Osteocyte (in vitro differentiated cells): ENCODE results near the gene FAM53B. TPM values are rescaled to one million over a fixed set of nuclear protein-coding genes. Genes with fewer than 3 reads are reported as not detected.
A peak's percentile ranks its signal among the peaks of the same experiment; 100 is the strongest.

Experiments used
- DNase-seq: peaks from one replicate; pipeline ENCODE4 v3.0.0; 2021; ENCODE audit warnings: mixed read lengths; ENCODE audit not compliant: unreplicated experiment; ENCODE audit errors: extremely low spot score
- H3K27ac Mint-ChIP-seq: one replicate; pipeline ENCODE4 v1.8.0; 2021; ENCODE audit warnings: mild to moderate bottlenecking, mixed read lengths; ENCODE audit not compliant: unreplicated experiment
- H3K27me3 Mint-ChIP-seq: one replicate; pipeline ENCODE4 v1.8.0; 2021; ENCODE audit warnings: mixed read lengths; ENCODE audit not compliant: unreplicated experiment
- H3K36me3 Mint-ChIP-seq: one replicate; pipeline ENCODE4 v1.8.0; 2021; ENCODE audit warnings: mixed read lengths; ENCODE audit not compliant: unreplicated experiment
- H3K4me1 Mint-ChIP-seq: one replicate; pipeline ENCODE4 v1.8.0; 2021; ENCODE audit warnings: mixed read lengths; ENCODE audit not compliant: unreplicated experiment
- H3K4me3 Mint-ChIP-seq: one replicate; pipeline ENCODE4 v1.8.0; 2021; ENCODE audit warnings: mild to moderate bottlenecking, moderate library complexity, mixed read lengths; ENCODE audit not compliant: unreplicated experiment
- H3K9me3 Mint-ChIP-seq: one replicate; pipeline ENCODE4 v1.8.0; 2021; ENCODE audit warnings: mixed read lengths; ENCODE audit not compliant: unreplicated experiment
- total RNA-seq: library from RNA; stranded (reverse); gene quantifications from 2 replicates; pipeline ENCODE4 v1.2.1, GENCODE V29; 2021
- TF ChIP-seq, protein P1 (sequence below): fragments of 200-600 bp; sonication (generic); IDR thresholded peaks from 2 replicates; pipeline ENCODE4 v1.5.0; 2021; ENCODE audit warnings: antibody characterized with exemption, mild to moderate bottlenecking, moderate library complexity

FAM53B gene
- total RNA-seq, 1 donor from 2014 or later = 14.7 TPM

DNA sequence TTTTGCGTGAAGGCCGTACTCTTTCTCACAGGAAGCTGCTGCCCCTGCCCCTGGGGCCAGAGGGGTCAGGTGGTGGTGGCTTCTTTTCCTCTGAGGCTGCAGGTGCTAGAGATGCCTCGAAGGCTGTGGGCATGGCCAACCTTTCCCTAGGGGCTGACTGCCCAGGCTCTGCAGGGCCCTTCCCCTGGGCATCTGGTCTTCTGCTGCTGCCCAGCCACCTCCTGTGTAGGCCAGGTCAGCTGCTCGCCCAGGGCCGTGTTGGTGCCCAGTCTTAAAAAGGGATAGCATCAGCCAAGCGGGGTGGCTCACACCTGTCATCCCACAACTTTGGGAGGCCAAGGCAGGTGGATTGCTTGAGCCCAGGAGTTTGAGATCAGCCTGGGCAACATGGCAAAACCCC, 114.3 kb downstream of the FAM53B start:
- DNase-seq = no peak
- peaks cover 2% of the 10 kb centered on the region for H3K36me3 Mint-ChIP-seq
- H3K4me1 Mint-ChIP-seq = peaks cover 24% of the 10 kb centered on the region
- H3K4me3 Mint-ChIP-seq = no peak overlapping the region
- TF ChIP-seq, protein P1, sequence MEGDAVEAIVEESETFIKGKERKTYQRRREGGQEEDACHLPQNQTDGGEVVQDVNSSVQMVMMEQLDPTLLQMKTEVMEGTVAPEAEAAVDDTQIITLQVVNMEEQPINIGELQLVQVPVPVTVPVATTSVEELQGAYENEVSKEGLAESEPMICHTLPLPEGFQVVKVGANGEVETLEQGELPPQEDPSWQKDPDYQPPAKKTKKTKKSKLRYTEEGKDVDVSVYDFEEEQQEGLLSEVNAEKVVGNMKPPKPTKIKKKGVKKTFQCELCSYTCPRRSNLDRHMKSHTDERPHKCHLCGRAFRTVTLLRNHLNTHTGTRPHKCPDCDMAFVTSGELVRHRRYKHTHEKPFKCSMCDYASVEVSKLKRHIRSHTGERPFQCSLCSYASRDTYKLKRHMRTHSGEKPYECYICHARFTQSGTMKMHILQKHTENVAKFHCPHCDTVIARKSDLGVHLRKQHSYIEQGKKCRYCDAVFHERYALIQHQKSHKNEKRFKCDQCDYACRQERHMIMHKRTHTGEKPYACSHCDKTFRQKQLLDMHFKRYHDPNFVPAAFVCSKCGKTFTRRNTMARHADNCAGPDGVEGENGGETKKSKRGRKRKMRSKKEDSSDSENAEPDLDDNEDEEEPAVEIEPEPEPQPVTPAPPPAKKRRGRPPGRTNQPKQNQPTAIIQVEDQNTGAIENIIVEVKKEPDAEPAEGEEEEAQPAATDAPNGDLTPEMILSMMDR = no peak
- no peaks in the 10 kb centered on the region for H3K27me3 Mint-ChIP-seq
- no peak overlapping the region for H3K27ac Mint-ChIP-seq
- no peaks in the 10 kb centered on the region for H3K9me3 Mint-ChIP-seq

DNA sequence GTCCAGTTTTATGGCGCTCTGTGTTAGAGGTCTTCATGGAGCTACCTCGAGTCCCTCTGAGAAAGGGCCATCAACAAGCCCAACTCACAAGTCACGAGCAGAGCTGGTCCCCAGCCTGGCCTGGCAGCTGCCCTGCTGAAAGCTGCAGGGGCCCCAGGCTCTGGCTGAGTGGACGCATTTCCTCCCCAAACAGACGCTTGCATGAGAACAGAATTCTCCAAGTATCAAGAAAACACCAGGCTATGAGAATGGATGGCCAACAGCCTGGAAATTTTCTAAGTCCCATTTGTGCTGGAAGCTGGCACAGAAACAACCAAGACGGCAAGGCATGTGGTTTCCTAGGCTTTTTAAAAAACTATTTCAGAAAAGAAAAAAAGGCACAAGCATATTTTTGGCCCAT, 114.8 kb downstream of the FAM53B start:
- H3K36me3 Mint-ChIP-seq = peaks cover 2% of the 10 kb centered on the region
- no peaks in the 10 kb centered on the region for H3K27me3 Mint-ChIP-seq
- H3K4me1 Mint-ChIP-seq = peaks cover 24% of the 10 kb centered on the region
- no peak for DNase-seq
- H3K9me3 Mint-ChIP-seq = no peaks in the 10 kb centered on the region
- no peak overlapping the region for H3K4me3 Mint-ChIP-seq
- no peak overlapping the region for H3K27ac Mint-ChIP-seq
- TF ChIP-seq, protein P1 = no peak

DNA sequence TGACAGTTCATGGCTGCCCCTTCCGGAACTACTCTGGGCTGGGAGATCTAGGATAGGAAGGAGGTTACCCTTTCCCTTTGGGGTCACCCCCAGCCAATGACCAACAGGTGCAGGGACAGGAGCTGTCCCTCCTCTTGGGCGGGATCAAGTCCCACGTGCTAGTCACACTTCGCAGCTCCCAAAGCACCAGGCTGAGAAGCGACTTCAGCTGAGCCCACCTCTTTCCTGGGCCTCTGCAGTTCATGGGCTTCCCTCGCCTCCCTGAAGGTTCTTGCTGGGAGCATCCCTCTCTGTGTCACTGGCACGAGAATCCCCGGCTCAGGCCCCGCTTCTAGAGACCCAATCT, 115.5 kb downstream of the FAM53B start:
- H3K4me3 Mint-ChIP-seq = no peak overlapping the region
- no peaks in the 10 kb centered on the region for H3K27me3 Mint-ChIP-seq
- H3K36me3 Mint-ChIP-seq = peaks cover 2% of the 10 kb centered on the region
- H3K9me3 Mint-ChIP-seq = no peaks in the 10 kb centered on the region
- no peak overlapping the region for H3K27ac Mint-ChIP-seq
- TF ChIP-seq, protein P1 = no peak
- DNase-seq = no peak
- peaks cover 24% of the 10 kb centered on the region for H3K4me1 Mint-ChIP-seq

DNA sequence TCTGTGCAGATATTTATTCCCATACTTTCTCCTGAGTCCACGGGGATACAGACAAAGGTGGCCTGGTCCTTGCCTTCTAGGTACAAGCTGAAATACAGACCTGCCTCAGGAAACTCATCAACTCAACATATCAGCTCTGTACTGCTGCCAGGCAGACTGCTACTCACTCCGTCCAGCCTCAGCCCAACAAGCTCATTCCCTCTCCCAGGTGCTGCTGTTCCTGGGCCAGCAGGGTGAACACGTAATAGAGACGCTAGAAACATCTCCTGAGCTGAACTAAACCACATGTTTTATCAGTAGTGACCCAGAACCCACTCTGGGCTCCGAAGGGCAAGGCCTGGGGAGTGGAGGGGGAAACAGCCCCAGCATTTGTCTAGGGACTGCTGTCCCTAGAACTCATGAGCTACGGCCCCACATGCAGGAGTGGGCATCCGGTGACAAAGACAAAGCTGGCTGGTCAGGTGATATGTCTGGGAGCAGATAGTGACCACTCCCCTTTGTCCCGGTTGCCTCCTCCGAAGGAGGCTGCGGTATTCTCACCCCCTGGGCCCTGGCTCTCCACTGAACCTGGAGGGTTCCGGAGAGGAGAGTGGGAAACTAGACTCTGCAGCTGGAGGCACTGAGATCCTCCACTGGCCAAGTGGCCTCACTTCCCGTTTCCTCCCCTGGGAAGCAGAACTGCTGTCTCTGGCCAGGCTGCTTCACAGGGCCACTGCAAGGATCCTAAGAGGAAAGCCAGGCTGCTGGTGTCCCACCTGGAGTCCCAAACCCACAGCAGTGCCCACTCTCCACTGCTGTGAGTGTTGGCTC, 116.1 kb downstream of the FAM53B start:
- Mint-ChIP-seq H3K27ac (peak overlapping the region; percentile 54), H3K27me3 (no peaks in the 10 kb centered on the region), H3K9me3 (no peaks in the 10 kb centered on the region), H3K4me3 (no peak overlapping the region), H3K4me1 (peaks cover 24% of the 10 kb centered on the region), H3K36me3 (peaks cover 2% of the 10 kb centered on the region)
- TF ChIP-seq, protein P1 = no peak
- DNase-seq = no peak

DNA sequence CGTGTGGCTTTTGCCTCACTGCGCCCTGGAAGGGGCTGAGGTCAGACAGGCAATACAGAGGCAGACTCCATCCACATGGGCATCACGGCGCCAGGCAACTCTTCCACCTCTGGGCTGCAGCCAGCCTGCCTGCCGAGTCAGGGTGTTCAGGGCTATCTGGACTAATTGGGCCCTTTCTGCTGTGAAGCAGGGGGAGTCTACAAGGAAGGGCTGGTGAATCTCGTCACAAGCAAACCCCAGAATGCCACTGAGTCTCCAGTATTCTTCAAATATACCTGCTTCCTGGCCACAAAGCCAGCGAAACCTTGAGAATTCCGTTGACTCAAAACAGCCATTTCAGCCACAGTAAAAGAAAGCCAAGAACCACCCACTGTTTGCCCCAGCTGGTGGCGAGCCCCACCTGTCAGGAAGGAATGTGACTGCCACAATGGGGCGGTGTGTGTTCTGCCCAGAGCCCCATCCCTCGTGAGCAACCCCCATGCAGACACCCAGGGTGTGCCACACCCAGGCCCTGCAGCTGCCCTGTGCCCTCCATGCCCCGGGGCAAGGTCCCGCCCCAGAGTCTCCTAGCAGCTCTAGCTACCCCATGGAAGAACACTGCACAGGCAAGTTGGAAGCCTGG, 117.3 kb downstream of the FAM53B start:
- Mint-ChIP-seq H3K27me3 (no peaks in the 10 kb centered on the region), H3K36me3 (peaks cover 2% of the 10 kb centered on the region), H3K4me1 (peaks cover 24% of the 10 kb centered on the region), H3K4me3 (no peak overlapping the region), H3K9me3 (no peaks in the 10 kb centered on the region), H3K27ac (no peak overlapping the region)
- no peak for DNase-seq
- TF ChIP-seq, protein P1 = no peak
